ENCODE measurements around the gene DNAJA3. TPM values are rescaled to one million over a fixed set of nuclear protein-coding genes. Genes with fewer than 3 reads are reported as not detected.
A peak's percentile ranks its signal among the peaks of the same experiment; 100 is the strongest.

The DNAJA3 gene
- total RNA-seq, 1 experiment from 2014 or later = 56.2 TPM

- no peak overlapping the region for H3K23ac ChIP-seq (ENCODE audit: insufficient read length, low read depth, low read length)
- peaks cover 12% of the 10 kb centered on the region for H3K23me2 ChIP-seq (ENCODE audit: insufficient read length, low read depth, low read length, poor library complexity, severe bottlenecking)
- H2BK12ac ChIP-seq (ENCODE audit: insufficient read length, low read depth, low read length) = no peak overlapping the region
- H3K14ac ChIP-seq (ENCODE audit: insufficient read depth, low read length) = no peak overlapping the region
- no peak overlapping the region for H2BK120ac ChIP-seq (ENCODE audit: low read depth, low read length, poor library complexity, severe bottlenecking)
- DNase-seq = no peak
- H3K27ac ChIP-seq (ENCODE audit: insufficient read length, low read depth, low read length) = no peak overlapping the region
- no peak overlapping the region for H4K5ac ChIP-seq (ENCODE audit: insufficient read length, low read depth, low read length)
- no peak overlapping the region for H3K4me2 ChIP-seq (ENCODE audit: insufficient read depth, insufficient read length, low read length)
- H3K36me3 Mint-ChIP-seq (ENCODE audit: insufficient read depth in 1 of 3, low read depth in 3 of 3) = peaks cover 7 to 17% (median 10%) of the 10 kb centered on the region in 3 experiments
- no peak overlapping the region for H2BK5ac ChIP-seq (ENCODE audit: insufficient read length, low read length)
- no peaks in the 10 kb centered on the region; the same call in 1 of the 2 replicates for H3K79me2 ChIP-seq (ENCODE audit: insufficient read depth, low read length)
- no peak overlapping the region for H3K27ac Mint-ChIP-seq
- no peak overlapping the region for H2AFZ ChIP-seq (ENCODE audit: low read length)
- H4K20me1 ChIP-seq (ENCODE audit: control insufficient read depth, insufficient read depth, insufficient read length) = no peaks in the 10 kb centered on the region
- peak; percentile 50 for TF ChIP-seq CTCF (conservative IDR thresholded peaks at IDR 0.05)
- H3K27me3 Mint-ChIP-seq (ENCODE audit: low read depth) = peaks cover 10% of the 10 kb centered on the region
- H3K9me3 ChIP-seq (ENCODE audit: control insufficient read depth, low read depth, low read length) = no peaks in the 10 kb centered on the region
- H3K4me1 Mint-ChIP-seq = peaks cover 18 to 25% of the 10 kb centered on the region in 2 experiments
- no peak overlapping the region for H2AK5ac ChIP-seq (ENCODE audit: insufficient read length, low read length)
- no peak overlapping the region for H2BK15ac ChIP-seq (ENCODE audit: low read depth, low read length)
- no peak overlapping the region for H3K56ac ChIP-seq (ENCODE audit: insufficient read length, low read depth, low read length)
- H3T11ph ChIP-seq (ENCODE audit: low read length) = no peak overlapping the region
- H3K27me3 ChIP-seq (ENCODE audit: insufficient read depth, low read length) = no peaks in the 10 kb centered on the region
- H3K79me1 ChIP-seq (ENCODE audit: insufficient read depth, low read depth, low read length, poor library complexity, severe bottlenecking) = peaks cover 3% of the 10 kb centered on the region
- no peak overlapping the region for H3K9ac ChIP-seq (ENCODE audit: extremely low read depth, insufficient read length, low read length)
- H3K9me3 Mint-ChIP-seq = peaks cover 10 to 14% of the 10 kb centered on the region in 2 experiments
- no peak overlapping the region for H4K91ac ChIP-seq (ENCODE audit: insufficient read length, low read depth, low read length)
- H4K8ac ChIP-seq (replicated peaks; ENCODE audit: insufficient read length, low read depth, low read length) = no peak overlapping the region
- WGBS (ENCODE audit: extremely low coverage, insufficient read length, low lambda C conversion rate) = no CpG with 5 or more reads among the region's 2 CpGs
- H3K4me1 ChIP-seq (ENCODE audit: insufficient read depth, low read length) = no peaks in the 10 kb centered on the region; the same call in 1 of the 2 replicates
- peak overlapping the region; percentile 77 to 82 for H3K4me3 Mint-ChIP-seq
- no peak overlapping the region for H3K18ac ChIP-seq (ENCODE audit: insufficient read length, low read depth, low read length)
- no peak overlapping the region for H2BK20ac ChIP-seq (ENCODE audit: low read depth, low read length, poor library complexity, severe bottlenecking)
- H3K4ac ChIP-seq (ENCODE audit: low read depth, low read length) = no peak overlapping the region
These were observed 52.3 kb downstream of the DNAJA3 start for GRCh38 chr16:4477966-4478365.

All from H9 (cell line).